Fibroblast of pulmonary artery (primary cell): ENCODE measurements around the gene KIF5C.

Experiments used
- DNase-seq: peaks from one replicate; pipeline ENCODE4 v3.0.0-alpha.2; 2010; ENCODE audit warnings: low read depth
- H3K4me3 ChIP-seq: replicated peaks from 2 replicates; pipeline ENCODE4 v1.5.1; 2011; ENCODE audit warnings: low read depth, mild to moderate bottlenecking, control low read depth, low read length, moderate library complexity
- CTCF ChIP-seq: IDR thresholded peaks from 2 replicates; pipeline ENCODE4 v1.5.1; 2011; ENCODE audit warnings: mild to moderate bottlenecking, control low read depth, low read length, inconsistent platforms; ENCODE audit errors: missing control alignments

Gene KIF5C

DNA sequence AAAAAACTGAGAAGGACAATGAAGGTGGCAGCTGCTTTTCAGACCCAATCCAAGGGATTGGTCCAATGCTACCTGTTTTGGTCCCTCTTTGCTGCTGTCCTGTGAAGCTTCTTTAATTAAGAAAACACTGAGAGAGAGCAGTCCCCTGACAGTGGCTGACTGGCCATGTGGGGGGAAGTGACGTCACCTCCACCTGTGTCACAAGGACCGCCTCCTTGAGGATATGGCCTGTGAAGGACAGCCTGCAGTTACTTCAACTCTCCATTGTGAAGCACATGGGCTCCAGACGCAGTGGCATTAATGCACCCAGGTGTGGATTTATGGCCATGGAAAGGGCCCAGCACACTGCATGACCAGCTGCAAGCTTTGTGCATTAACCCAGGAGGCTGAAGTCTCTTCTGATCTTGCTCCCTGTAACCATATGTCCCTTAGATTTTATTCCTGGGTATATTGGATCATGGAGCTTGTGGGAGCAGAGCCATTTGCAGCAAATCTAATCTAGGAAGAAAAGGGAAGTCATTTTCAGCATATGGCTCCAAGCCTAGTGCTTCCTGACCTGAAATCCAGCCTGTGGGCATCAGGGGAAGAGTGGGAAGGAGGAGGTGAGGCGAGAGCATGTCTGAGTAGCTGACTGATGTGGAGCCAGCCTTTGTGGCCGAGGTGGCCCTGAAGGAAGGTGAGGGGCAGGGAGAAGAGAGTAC, 32.2 kb downstream of the KIF5C start:
- DNase-seq = no peak
- H3K4me3 ChIP-seq = no peak overlapping the region
- TF ChIP-seq CTCF = no peak

GRCh38 chr2:148909114-148909513, 34.1 kb downstream of the KIF5C start:
- H3K4me3 ChIP-seq = no peak overlapping the region
- no peak for DNase-seq
- no peak for TF ChIP-seq CTCF

GRCh38 chr2:148913061-148913460, 38.0 kb downstream of the KIF5C start:
- H3K4me3 ChIP-seq = no peak overlapping the region
- TF ChIP-seq CTCF = no peak
- no peak for DNase-seq

- no peak for DNase-seq
- TF ChIP-seq CTCF = no peak
Measured at GRCh38 chr2:148913492-148913891, 38.5 kb downstream of the KIF5C start.

DNA sequence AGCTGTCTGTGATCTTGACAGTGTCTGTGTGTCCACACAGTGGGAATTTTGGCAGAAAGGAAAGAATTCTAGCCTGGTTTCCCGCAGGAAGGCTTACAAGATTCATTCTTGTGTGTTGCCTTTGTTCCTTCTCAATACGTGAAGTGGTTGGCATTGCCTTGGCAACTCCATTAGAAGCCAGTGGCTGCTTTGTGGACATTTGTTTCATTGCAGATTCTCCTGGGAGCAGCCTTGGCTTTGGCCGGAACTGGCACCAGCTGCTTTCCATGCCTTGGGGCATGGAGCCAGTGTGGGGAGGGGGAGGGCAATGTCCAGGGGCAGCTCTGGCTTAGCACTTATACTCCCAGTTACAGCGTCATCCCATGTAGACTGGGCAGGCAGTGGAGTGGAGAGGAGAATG, 39.4 kb downstream of the KIF5C start:
- no peak for DNase-seq
- TF ChIP-seq CTCF = no peak

More at GRCh38 chr2:148913492-148913891, 38.5 kb downstream of the KIF5C start:
- no peak overlapping the region for H3K4me3 ChIP-seq

DNA sequence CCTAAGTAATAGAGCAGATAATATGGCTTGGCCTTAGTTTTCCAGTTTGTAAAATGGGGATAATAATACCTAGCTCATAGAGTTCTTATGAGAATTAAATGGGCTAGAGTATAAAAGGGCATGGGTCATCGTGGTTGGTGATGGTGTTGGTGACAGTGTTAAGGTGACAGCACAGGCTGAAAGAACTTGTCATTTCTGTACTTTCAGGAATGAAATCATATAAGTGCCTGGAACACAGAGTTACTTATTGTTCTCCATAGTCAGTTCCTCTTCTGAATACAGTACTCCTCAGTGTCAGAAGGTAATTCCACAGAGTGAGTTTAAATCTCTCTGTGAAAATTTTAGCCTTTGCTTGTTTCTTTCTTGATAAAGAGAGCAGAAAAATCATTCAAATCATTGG, 42.4 kb downstream of the KIF5C start:
- H3K4me3 ChIP-seq = no peak overlapping the region
- DNase-seq = no peak
- no peak for TF ChIP-seq CTCF

More for the DNA sequence above, 39.4 kb downstream of the KIF5C start:
- no peak overlapping the region for H3K4me3 ChIP-seq

DNA sequence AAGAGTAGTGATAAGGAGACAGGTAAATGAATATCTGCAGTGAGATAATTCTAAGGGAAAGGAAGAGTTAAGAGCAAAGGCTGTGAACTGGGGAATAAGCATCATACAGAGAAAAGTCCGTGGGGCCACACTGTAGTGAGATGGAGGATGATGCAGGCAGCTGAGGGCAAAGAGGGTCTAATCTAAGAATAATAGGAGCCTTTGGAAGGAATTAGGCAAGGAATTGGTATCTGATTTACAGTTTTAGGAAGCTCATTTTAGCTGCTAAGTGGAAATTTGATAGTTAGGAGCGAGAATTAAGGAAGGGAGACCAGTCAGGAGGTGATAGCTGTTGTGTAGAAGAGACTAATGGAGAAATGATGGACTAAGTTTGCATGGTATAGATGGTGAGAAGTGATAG, 43.5 kb downstream of the KIF5C start:
- H3K4me3 ChIP-seq = no peak overlapping the region
- no peak for TF ChIP-seq CTCF
- no peak for DNase-seq
